Hepatocyte (in vitro differentiated cells): ENCODE measurements around the gene WASF2. TPM values are rescaled to one million over a fixed set of nuclear protein-coding genes. Genes with fewer than 3 reads are reported as not detected.

ENCODE experiments used
- DNase-seq: peaks from one replicate; pipeline ENCODE4 v3.0.0-alpha.2; 2016; ENCODE audit warnings: low spot score
- H2AFZ ChIP-seq: fragments of 200-600 bp; sonication (generic); 2 replicates; pipeline ENCODE4 v1.6.0; 2016; ENCODE audit warnings: antibody characterized with exemption, mild to moderate bottlenecking
- H3K27ac ChIP-seq: fragments of 200-600 bp; sonication (generic); 2 replicates; pipeline ENCODE4 v1.5.1; 2016; ENCODE audit warnings: mild to moderate bottlenecking
- H3K27me3 ChIP-seq: fragments of 200-600 bp; sonication (generic); 2 replicates; pipeline ENCODE4 v1.6.1; 2016
- H3K36me3 ChIP-seq: fragments of 200-600 bp; sonication (generic); replicated peaks from 2 replicates; pipeline ENCODE4 v1.5.1; 2016; ENCODE audit warnings: low read depth; ENCODE audit not compliant: insufficient read depth
- H3K4me1 ChIP-seq: fragments of 200-600 bp; sonication (generic); 2 replicates; pipeline ENCODE4 v1.5.1; 2016; ENCODE audit warnings: mild to moderate bottlenecking, moderate library complexity; ENCODE audit not compliant: insufficient read depth
- H3K4me2 ChIP-seq: fragments of 200-600 bp; sonication (generic); 2 replicates; pipeline ENCODE4 v1.6.0; 2016
- H3K4me3 ChIP-seq: fragments of 200-600 bp; sonication (generic); 2 replicates; pipeline ENCODE4 v1.5.1; 2016; ENCODE audit warnings: mild to moderate bottlenecking
- H3K79me2 ChIP-seq: fragments of 200-600 bp; sonication (generic); 2 replicates; pipeline ENCODE4 v1.6.0; 2017; ENCODE audit warnings: mild to moderate bottlenecking
- H3K9me2 ChIP-seq: fragments of 200-600 bp; sonication (generic); replicated peaks from 2 replicates; pipeline ENCODE4 v1.6.0; 2017; ENCODE audit warnings: mild to moderate bottlenecking; ENCODE audit not compliant: insufficient read depth
- H3K9me3 ChIP-seq: fragments of 200-600 bp; sonication (generic); 2 replicates; pipeline ENCODE4 v1.5.1; 2016; ENCODE audit warnings: low read depth, mild to moderate bottlenecking
- H4K20me1 ChIP-seq: fragments of 200-600 bp; sonication (generic); 2 replicates; pipeline ENCODE4 v1.6.0; 2016; ENCODE audit warnings: mild to moderate bottlenecking; ENCODE audit not compliant: insufficient read depth, poor library complexity, severe bottlenecking
- CTCF ChIP-seq: fragments of 200-600 bp; sonication (generic); IDR thresholded peaks from 2 replicates; pipeline ENCODE4 v1.5.1; 2016; ENCODE audit warnings: antibody characterized with exemption, mild to moderate bottlenecking; ENCODE audit not compliant: poor library complexity
- EZH2 ChIP-seq: fragments of 200-600 bp; sonication (generic); IDR thresholded peaks from 2 replicates; pipeline ENCODE4 v1.6.1; 2016; ENCODE audit warnings: antibody characterized with exemption, mild to moderate bottlenecking, borderline replicate concordance
- EZH2phosphoT487 ChIP-seq: fragments of 200-600 bp; sonication (generic); IDR thresholded peaks from one replicate; pipeline ENCODE4 v1.6.1; 2018; ENCODE audit warnings: antibody characterized with exemption, mild to moderate bottlenecking, low read depth, moderate library complexity; ENCODE audit not compliant: unreplicated experiment, severe bottlenecking
- WGBS: methylation state at CpG from one replicate; pipeline ENCODE4 v1.1.6; 2016; ENCODE audit warnings: low lambda C conversion rate; ENCODE audit errors: missing lambda C conversion rate; 5-methylcytosine and 5-hydroxymethylcytosine counted together
- polyA plus RNA-seq: library from polyadenylated mRNA; unstranded; fragments of >200 nt; fragmentation: Nextera tagmentation; extraction: Ambion mirVana; gene quantifications from 2 replicates; pipeline ENCODE4 v1.2.1, GENCODE V29; 2016
- total RNA-seq: library from RNA; depleted of rRNA; stranded (reverse); fragments of >200 nt; gene quantifications from 2 replicates; pipeline ENCODE4 v1.2.3, GENCODE V29; 2014

WASF2 gene
- total and polyA plus RNA-seq, 2 experiments from 2014 or later = 28.5 to 45.6 TPM

GRCh38 chr1:27509127-27510080 lies 19.4 kb upstream of the WASF2 start:
- no peaks in the 10 kb centered on the region for H4K20me1 ChIP-seq
- 89% methylated on average over 9 of the region's 9 CpGs for WGBS
- H3K9me3 ChIP-seq = no peaks in the 10 kb centered on the region
- no peaks in the 10 kb centered on the region for H3K9me2 ChIP-seq
- H2AFZ ChIP-seq = no peak overlapping the region
- no peak overlapping the region for H3K4me2 ChIP-seq
- no peaks in the 10 kb centered on the region for H3K79me2 ChIP-seq
- TF ChIP-seq EZH2 (no peak), EZH2phosphoT487 (no peak), CTCF (no peak)
- peaks cover 20% of the 10 kb centered on the region for H3K4me1 ChIP-seq
- DNase-seq = no peak
- no peaks in the 10 kb centered on the region for H3K36me3 ChIP-seq
- no peaks in the 10 kb centered on the region for H3K27me3 ChIP-seq
- no peak overlapping the region for H3K4me3 ChIP-seq
- H3K27ac ChIP-seq = no peak overlapping the region

- Histone ChIP-seq H3K36me3 (no peaks in the 10 kb centered on the region), H3K9me2 (no peaks in the 10 kb centered on the region), H4K20me1 (no peaks in the 10 kb centered on the region), H3K4me1 (peaks cover 31% of the 10 kb centered on the region), H3K4me3 (no peak overlapping the region), H3K79me2 (no peaks in the 10 kb centered on the region), H3K9me3 (no peaks in the 10 kb centered on the region), H3K27ac (no peak overlapping the region), H3K4me2 (no peak overlapping the region), H2AFZ (no peak overlapping the region), H3K27me3 (no peaks in the 10 kb centered on the region)
- 88% methylated on average over 5 of the region's 6 CpGs for WGBS
- no peak for DNase-seq
- TF ChIP-seq CTCF (peak; percentile 7), EZH2phosphoT487 (no peak)
Measured at GRCh38 chr1:27507960-27508665, 18.1 kb upstream of the WASF2 start.

GRCh38 chr1:27506703-27507102 lies 16.7 kb upstream of the WASF2 start:
- TF ChIP-seq CTCF (no peak), EZH2 (no peak), EZH2phosphoT487 (no peak)
- H3K4me3 ChIP-seq = no peak overlapping the region
- H3K9me2 ChIP-seq = no peaks in the 10 kb centered on the region
- no peak overlapping the region for H2AFZ ChIP-seq
- H3K4me1 ChIP-seq = peaks cover 31% of the 10 kb centered on the region
- H3K27me3 ChIP-seq = no peaks in the 10 kb centered on the region
- no peaks in the 10 kb centered on the region for H3K36me3 ChIP-seq
- H3K27ac ChIP-seq = no peak overlapping the region
- no peaks in the 10 kb centered on the region for H3K9me3 ChIP-seq
- no peak for DNase-seq
- no peaks in the 10 kb centered on the region for H4K20me1 ChIP-seq
- WGBS = 93% methylated on average over 6 of the region's 6 CpGs
- H3K4me2 ChIP-seq = no peak overlapping the region
- H3K79me2 ChIP-seq = no peaks in the 10 kb centered on the region
